ENCODE data around the gene CD300LG.

Gene CD300LG

DNA sequence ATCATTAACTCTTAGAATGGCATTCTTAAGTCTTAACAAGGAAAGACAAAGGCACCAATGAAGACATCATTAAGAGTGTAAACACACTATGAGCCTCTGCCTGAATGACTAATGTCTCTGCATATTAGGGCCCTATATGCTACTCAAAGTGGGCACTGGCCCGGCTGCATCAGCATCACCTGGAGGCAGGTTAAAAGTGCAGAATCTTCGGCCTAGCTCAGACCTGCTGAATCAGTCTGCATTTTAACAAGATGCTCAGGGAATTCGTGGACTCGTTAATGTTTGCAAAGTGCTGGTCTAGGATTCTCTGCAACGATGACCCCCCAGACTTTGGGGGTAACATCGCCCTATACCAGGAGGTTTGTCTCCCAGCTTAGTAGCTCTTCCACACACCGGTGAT lies 20.8 kb upstream of the CD300LG start:
- no peak for DNase-seq

DNA sequence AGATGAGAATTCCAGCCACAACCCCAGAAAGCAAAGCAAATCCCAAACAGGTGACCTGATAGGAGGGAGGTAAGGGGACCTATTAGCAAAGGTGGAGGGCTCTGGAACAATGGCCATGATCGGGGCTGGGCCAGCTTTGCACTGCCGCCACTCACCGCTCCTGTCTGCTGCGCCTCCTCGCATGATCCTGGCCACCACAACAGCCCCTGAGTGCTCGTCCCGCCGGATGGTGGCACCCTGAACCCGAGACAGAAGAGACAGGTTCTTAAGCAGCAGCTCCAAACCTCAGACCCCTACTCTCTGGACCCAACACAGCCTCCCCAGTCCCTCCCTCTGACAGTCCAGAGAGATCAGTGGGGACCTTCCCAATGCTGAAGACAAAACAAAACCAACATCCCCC lies 19.4 kb upstream of the CD300LG start:
- DNase-seq, result no peak

DNA sequence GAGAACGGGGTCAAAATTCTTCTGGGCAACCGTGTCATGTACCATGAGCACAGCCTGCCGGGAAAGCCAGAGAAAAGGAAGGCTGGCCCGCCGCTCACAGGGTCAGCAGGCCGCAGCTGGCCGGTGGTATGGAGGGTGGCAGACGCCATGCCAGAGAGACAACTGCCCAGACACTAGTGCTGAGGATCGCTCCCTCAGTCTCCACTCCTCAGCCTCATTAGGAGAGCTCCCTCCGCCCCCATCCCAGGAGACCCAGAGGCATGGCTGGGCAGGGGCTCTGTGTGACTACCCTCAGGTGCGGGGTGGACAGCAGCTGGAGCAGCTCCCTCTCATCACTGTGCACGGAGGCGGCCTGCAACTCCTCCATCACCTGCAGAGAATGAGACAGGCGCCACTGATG lies 17.2 kb upstream of the CD300LG start:
- no peak for DNase-seq

DNA sequence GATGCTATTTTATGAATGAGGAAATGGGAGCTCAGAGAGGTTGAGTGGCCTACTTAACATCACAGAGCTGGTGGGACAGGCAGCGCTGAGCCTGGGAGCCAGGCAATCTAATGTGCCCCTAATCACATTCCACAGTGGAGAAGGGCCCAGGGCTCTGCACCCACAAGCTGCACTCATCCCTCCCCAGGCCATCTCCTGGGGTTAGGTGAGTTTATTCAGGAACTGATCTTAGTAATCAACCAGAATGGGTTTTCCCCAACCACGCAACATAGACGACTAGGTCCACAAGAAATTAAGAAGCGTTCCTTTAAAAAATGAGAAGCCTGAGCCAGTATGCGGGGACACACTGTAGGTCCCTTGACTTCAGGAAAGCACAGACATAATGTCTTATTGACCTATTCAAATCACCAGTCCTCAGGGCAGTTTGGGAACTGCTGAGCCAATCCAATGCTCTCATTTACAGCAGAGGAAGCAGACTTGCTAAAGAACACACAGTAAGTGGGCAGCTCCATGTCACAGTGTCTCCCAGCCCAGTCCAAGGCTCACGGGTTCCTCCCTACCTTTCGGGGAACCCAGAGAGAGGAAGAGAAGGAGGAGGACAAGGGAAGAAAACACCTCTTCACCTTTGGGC lies 16.4 kb upstream of the CD300LG start:
- DNase-seq, result no peak

DNA sequence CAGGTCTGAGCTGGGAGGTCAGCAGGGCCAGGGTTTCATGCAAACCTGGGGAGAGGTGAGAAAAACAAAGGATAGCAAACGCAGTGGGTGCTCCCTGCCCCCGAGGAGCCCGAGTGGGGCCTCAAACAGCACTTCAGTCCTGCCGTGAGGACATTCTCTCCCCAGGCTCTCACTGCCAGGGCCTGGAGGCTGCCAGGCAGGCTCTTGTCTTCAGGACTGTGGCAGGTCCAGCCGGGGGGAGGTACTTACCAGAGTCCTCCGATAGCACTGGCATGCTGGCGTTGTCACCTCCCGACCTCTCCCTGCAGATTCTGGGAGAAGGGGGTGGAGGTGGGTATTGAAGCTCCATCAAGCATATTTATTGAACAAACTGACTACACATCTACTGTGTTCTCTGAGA lies 15.3 kb upstream of the CD300LG start:
- DNase-seq, result no peak

DNA sequence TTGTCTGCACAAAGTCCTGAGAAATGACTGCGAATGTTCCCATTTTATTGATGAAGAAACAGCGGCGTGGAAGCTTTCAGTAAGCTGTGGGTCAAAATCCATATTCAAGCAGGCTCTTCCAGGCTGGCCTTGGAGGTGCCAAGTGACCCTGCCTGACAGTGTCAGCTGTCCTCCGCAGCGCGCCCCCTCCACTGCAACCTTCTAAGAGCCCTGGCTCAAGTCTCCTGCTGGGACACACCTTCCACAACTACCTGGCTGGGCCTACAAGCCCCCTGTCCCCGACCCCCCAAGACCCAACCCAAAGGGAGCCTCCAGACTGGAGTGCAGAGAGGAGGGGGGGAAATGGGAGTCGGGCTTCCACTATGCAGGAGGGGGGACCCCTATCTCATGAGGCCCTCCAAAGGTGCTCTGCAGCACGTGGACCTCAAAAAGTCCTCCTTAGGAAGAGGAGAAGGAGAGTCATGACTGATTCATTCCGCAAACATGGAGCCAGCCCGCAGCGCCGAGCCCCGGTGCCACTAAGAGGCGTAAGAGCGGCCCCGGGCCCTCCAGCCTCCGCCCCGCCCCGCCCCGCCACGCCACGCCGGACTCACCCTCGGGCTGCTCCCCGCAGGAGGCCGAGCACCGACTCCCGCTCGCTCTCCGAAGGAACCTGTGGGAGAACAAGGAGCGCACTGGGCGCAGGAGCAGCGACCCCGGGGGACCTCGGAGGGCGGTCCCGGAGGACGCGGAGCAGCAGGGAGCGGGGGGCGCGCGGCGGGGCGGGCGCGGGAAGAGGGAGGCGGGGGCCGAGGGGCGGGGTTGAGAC lies 14.6 kb upstream of the CD300LG start:
- peak in 1 of 2 experiments; percentile 43 for DNase-seq

DNA sequence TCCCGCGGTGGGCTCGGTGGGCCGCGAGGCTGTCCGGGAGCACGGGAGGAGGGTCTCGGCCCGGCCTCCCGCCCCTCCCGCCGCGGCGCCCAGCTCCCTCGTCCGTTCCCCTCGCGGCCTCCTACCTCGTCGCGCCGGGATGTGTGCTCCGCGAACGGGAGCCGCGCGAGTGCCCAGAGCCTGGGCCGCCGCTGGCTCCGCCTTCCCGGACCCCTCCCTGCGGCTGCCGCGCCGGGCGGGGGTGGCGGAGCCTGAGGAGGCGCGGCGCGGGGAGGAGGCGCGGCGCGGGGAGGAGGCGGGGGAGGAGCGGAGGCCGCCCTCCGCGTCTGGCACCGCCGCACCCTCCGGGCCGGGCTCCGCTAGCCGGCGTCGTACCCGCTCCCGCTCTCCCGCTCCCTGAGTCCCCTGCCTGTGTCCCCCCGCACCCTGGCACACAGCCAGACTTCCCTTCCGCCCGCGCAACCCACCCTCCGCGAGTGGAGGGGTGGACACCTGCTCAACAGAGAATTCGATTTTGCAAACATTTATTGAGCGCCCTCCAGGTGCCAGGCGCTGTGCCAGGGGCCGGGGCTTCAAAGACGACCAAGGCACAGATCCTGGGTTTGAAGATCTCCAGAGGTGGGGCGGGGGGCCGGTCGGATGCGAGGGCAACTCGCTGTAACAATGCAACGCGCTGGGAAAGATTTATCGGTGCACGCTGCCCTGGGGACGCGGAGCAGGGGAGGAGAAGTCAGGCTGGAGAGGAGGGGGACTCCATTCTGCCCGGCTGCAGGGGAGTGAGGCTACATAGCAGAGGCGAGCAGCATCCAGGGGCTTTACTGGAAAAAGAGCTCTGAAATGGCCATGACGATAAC lies 13.8 kb upstream of the CD300LG start, which contains the start of gene MPP3:
MPP3 (minus strand) TSS at position 171 of the 854 bp plus-strand sequence. CDS start 1,240 bp downstream, outside the sequence.
- DNase-seq, result peak in 1 of 2 experiments; percentile 41

DNA sequence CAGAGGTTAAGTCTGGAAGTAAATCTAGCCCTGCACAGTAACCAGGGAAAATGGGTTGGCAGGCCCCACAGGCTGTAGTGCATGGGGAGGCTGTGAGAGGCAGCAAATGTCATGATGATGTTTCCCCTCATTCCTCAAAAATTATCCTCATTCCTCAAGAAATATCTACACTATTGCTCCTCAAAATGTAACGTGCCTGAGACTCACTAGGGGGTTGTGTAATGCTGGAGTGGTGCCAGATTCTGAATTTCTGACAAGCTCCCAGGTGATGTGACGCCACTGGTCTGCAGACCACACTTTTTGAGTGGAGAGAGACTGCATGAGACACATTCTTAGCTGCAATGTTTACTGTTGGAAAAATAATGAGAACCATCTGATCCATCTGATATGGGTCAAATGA lies 12.9 kb upstream of the CD300LG start:
- DNase-seq, result no peak

DNA sequence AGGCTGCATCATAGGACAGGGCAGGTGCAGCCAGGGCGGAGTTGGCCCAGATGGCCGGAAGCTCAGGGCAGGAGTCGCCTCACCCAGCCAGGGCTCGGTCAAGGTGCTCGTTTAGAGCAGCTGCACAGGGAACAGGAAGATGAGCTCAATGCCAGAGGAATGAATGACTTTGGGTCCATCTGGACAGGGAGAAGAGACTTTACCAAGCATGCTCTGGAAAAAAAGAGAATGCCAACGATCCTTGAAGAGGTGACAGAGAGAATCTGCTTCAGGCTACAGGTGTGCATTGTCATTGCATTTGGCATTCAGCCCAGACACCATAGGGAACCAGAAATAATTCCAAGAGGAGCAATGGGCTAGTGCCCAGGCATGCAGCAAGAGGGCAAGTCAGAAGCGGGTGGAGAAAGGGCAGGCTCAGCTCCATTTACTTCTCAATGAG lies 7.3 kb upstream of the CD300LG start:
- peak in 1 of 2 experiments; percentile 30 for DNase-seq

DNA sequence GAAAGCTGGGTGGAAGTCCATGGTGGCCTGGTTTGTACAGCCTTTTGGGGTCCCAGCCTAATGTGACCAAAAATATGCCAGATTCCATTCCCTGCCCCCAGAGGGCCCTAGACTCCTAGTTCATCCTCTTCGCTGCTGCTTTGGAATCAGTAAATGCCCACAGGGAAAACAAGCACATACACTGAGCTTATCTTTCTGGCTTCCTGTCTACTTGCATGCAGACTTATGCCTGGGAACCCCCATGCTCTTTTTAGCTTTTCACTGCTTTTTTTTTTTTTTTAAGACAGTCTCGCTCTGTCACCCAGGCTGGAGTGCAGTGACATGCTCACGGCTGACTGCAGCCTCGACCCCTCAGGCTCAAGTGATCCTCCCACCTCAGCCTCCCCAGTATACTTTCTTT lies 6.2 kb upstream of the CD300LG start:
- DNase-seq, result peak in 1 of 2 experiments; percentile 20

DNA sequence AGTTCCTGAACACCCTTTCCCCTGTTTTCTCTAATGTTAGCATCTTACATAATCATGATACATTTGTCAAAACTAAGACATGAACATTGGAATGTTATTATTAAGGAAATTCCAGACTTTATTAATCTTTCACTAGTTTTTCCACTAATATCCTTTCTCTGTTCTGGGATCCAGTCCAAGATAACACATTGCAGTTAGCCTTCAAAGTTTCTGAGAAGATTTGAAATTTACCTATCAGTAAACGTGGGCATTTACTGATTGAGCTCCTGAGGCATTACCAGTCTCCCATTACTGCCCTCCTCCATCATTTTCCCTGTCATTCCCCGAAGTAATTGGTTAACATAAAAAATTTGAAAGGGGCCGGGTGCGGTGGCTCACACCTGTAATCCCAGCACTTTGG lies 5.7 kb upstream of the CD300LG start:
- DNase-seq, result no peak

DNA sequence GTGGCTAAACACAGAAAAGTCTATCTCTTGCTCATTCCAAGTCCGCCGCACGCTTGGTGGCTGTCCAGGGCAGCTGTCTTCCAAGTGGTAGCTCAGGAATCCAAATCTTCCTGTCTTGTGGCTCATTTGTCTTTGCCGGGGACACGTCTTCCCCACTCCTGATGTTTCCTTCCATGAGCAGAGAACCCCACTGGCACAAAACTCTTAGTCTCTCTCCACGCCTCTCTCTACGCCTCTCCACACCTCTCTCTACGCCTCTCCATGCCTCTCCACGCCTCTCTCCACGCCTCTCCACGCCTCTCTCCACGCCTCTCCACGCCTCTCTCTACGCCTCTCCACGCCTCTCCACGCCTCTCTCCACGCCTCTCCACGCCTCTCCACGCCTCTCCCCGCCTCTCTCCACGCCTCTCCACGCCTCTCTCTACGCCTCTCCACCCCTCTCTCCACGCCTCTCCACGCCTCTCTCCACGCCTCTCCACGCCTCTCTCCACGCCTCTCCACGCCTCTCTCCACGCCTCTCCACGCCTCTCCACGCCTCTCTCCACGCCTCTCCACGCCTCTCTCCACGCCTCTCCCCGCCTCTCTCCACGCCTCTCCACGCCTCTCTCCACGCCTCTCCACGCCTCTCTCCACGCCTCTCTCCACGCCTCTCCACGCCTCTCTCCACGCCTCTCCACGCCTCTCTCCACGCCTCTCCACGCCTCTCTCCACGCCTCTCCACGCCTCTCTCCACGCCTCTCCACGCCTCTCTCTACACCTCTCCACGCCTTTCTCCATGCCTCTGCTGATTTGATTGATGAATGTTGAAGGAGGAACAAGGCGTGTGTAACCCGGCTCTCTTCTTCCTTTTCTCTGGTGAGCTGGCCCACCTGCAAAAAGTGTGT lies 4.6 kb upstream of the CD300LG start:
- peak in 1 of 2 experiments; percentile 31 for DNase-seq

DNA sequence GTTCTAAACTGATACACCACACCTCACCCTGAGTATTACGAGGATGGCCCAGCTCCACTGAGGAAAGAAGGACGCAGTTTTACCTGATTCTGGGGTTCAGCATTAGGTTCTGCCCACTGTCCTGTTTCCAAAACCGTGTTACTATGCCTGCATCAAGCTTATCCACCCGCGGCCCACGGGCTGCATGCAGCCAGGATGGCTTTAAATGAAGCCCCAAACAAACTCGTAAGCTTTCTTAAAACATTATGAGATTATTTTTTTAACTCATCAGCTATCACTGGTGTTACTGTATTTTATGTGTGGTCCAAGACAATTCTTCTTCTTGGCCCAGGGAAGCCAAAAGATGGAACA lies 4.0 kb upstream of the CD300LG start:
- no peak for DNase-seq

DNA sequence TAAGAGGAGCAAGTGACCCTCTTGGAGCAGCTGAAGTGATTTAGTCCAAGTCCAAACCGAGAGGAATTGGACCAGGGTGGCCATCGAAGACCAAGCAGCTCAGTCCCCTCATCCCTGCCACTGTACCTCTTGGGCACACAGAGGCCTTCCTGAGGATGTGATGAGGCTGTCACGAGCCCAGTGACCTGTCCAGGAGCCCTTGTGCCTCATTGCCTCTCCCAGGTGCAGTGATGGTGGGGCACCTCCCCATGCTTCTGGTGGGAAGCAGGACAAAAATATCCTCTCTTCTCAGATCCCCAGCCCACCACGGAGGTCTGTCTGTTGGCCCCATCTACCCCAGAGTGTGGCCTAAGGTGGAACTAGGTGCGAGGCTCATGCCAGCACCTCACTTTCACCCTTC lies 2.7 kb upstream of the CD300LG start:
- DNase-seq, result no peak

DNA sequence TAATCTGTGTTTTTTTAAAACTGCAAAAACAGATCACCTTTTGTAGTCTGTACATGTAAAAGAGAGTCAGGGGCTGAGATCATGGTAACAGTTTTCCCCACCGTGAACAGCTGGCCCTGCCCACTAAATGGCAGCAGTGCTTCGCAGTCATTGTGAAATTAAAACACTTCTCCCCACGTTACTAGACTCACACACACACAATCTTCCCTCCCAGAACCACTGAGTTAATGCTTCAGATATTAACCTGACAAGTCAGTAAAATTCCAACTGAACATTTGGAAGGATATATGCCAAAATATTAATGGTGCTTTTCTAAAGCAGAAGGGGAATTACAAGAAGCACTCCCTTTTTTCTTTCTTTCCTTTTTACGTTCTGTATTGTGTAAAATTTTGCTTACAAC lies 1.2 kb upstream of the CD300LG start:
- no peak for DNase-seq

DNA sequence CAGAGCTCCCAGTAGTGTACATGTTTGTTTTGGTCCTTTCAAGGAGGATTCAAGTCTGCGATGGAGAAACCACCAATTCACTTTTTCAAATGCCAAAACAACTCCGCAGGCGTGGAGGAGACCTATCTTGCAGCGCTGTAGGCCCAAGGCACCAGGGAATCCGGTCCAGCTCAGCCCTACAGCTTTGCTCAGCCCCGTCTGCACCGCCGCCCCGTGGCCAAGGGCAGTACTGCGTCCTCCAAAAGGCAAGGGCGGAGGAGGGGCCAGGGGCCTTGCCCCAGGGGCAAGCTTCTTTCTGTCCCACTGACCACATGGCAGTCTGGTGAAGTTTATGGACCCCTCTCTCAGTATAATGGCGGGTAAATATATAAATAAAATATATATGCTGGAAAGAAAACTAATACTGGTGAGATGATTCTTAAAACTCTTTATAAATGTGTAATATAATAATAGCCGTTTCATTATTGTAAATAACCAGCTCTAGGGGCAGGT lies 709 bp upstream of the CD300LG start:
- peak in 1 of 2 experiments; percentile 54 for DNase-seq

DNA sequence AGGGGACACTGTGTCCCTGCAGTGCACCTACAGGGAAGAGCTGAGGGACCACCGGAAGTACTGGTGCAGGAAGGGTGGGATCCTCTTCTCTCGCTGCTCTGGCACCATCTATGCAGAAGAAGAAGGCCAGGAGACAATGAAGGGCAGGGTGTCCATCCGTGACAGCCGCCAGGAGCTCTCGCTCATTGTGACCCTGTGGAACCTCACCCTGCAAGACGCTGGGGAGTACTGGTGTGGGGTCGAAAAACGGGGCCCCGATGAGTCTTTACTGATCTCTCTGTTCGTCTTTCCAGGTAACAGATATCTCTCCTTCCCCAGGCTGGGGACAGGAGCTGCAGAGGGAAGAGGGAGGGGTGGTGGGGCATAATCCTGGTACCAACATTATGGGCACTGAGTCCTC lies 1.6 kb downstream of the CD300LG start:
- no peak for DNase-seq

DNA sequence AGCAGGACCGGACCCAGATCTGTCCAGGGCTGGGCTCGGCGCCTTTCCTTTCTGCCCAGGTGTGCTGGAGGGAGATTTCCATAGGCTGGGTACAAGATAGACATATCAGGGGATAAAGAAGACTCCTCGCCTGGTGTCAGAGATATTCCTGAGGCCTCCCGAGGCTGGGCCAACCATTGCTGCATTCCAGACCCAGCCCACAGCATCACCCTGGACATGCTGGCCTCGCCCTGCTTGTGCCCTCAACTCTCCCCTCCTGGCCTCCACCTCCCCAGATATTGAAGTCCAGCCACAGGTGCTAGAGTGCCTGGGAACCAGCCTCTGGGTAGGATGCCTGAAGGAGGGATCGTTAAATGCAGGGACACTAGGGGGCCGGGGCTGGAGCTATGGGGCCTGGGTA lies 2.1 kb downstream of the CD300LG start:
- no peak for DNase-seq

DNA sequence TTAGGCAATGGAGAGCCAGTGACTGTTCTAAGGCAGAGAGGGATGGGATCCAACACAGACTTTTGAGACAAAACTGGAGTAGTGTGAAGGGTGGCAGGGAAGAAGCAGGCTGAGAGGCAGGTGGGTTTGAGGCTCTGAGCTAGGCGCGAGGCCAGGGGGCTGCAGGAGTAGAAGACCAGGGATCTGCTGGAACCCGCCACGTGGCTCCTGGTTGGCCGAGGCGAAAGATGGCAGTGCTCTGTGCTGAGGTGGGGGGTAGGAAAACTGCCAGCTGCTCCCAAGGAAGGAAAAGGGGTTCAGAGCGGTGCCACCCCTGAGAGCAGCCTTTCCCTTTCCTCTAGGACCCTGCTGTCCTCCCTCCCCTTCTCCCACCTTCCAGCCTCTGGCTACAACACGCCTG lies 5.6 kb downstream of the CD300LG start:
- DNase-seq, result no peak

DNA sequence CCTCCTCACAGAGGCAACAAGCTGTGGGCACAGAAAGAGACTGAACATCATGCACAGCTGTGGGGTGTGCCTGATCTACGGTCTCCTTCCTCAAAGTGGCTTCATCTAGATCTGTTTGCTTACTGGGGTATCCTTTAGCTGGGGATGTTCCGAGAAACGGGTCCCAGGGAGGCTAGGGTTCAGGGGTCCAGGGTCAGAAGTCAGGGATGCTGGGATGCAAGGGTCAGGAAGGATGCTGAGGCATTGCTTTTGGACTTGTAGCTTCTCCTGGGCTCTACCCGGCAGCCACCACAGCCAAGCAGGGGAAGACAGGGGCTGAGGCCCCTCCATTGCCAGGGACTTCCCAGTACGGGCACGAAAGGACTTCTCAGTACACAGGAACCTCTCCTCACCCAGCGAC lies 6.6 kb downstream of the CD300LG start:
- DNase-seq, result no peak

DNA sequence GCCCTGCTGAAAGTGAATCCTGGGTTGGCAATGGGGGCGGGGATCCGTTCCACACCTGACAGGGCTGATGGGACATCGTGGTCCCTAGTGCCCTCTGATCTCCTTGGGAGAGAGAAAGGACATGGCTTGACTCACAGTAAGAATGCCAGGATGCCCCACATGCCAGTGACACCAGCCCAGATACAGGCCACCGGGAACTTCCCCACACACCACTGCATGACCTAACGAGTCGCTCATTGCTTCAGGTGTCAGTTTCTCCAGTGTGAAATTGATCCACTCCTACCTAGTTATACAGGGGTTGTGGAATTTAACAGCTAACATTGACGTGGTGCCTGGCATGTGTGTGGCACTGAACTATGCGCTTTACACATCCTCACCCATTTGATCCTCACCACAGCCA lies 7.5 kb downstream of the CD300LG start:
- no peak for DNase-seq

DNA sequence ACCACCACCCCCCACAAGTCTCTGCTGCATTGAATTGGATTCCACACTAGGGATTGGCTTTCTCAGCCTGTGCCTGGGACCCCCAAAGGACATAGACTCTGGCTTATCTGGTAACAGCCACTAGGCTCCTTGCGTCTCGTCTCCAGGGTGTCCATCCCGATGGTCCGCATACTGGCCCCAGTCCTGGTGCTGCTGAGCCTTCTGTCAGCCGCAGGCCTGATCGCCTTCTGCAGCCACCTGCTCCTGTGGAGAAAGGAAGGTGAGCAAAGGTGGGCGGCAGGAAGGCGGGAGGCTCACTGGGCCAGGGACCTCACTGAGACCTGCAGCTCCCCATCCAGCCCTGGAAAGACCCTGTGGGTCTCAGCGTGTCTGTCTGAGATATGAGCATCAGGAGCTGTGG lies 8.1 kb downstream of the CD300LG start:
- DNase-seq, result no peak
